HCT116 (cell line): ENCODE measurements around the gene SYNE2. TPM values are rescaled to one million over a fixed set of nuclear protein-coding genes. Genes with fewer than 3 reads are reported as not detected.

Source experiments
- ATAC-seq: fragments of 200-7000 bp; cut with Tn5 transposase; 2 replicates; pipeline ENCODE4 v1.9.1; 2020; ENCODE audit warnings: mild to moderate bottlenecking, moderate library complexity
- BruUV-seq: library from RNA; stranded (reverse); fragments of 400-500 nt; replicated peaks from 2 replicates; lab custom pipeline; 2021; lab: Mats Ljungman, UMichigan
- CTCF ChIA-PET: fragments of 300-600 bp; sonication (Branson Sonifier 250); formaldehyde crosslinking; loops from one replicate; lab custom pipeline; 2021; ENCODE audit warnings: antibody characterized with exemption; lab: Charles Lee
- POLR2A ChIA-PET: fragments of 300-600, 350-600 bp; sonication (Branson Sonifier 250); formaldehyde crosslinking; loops from one replicate; lab custom pipeline; 2021; ENCODE audit warnings: antibody characterized with exemption; lab: Charles Lee
- RAD21 ChIA-PET, 2 experiments: fragments of 300-600 bp; sonication (Branson Sonifier 250); formaldehyde crosslinking; loops; one replicate each; lab custom pipeline; 2023; ENCODE audit warnings: low total read pairs in 2 of 2; ENCODE audit not compliant: uncharacterized antibody in 2 of 2, unreplicated experiment in 2 of 2, low non-redundant PET in 1 of 2; lab: Charles Lee
- DNase-seq: peaks from one replicate; pipeline ENCODE4 v3.0.0-alpha.2; 2010; ENCODE audit warnings: low read depth, low spot score
- H2AFZ ChIP-seq: fragments of 200-600 bp; shearing (Covaris generic), sonication (generic); 2 replicates; pipeline ENCODE4 v1.6.1; 2017; ENCODE audit warnings: low read depth, mixed run types, mixed read lengths, antibody characterized with exemption, low read length; ENCODE audit not compliant: poor library complexity, severe bottlenecking
- H3K27ac ChIP-seq: 2 replicates; pipeline ENCODE4 v1.5.1; 2012; ENCODE audit warnings: low read depth, low read length
- H3K27me3 ChIP-seq: fragments of 200-600 bp; sonication (generic); 2 replicates; pipeline ENCODE4 v1.6.1; 2016; ENCODE audit warnings: mixed run types, low read length, mixed read lengths; ENCODE audit not compliant: insufficient read depth
- H3K36me3 ChIP-seq, 2 experiments: fragments of 200-500 bp in 1 of 2; fragments of 200-600 bp in 1 of 2; sonication (Bioruptor generic) in 1 of 2; sonication (generic) in 1 of 2; 2 replicates each; pipeline versions ENCODE4 v1.5.1 to v1.6.1; 2014 to 2016; ENCODE audit warnings: low read length in 2 of 2, inconsistent platforms in 1 of 2, mixed read lengths in 1 of 2, mixed run types in 1 of 2; ENCODE audit not compliant: insufficient read depth in 2 of 2, control insufficient read depth in 1 of 2
- H3K4me1 ChIP-seq, 2 experiments: fragments of 200-600 bp in 1 of 2; sonication (generic) in 1 of 2; 2 replicates each; pipeline versions ENCODE4 v1.5.1 to v1.6.1; 2012 to 2017; ENCODE audit warnings: low read length in 2 of 2, inconsistent platforms in 1 of 2, mild to moderate bottlenecking in 1 of 2, mixed read lengths in 1 of 2, mixed run types in 1 of 2, moderate library complexity in 1 of 2; ENCODE audit not compliant: insufficient read depth in 2 of 2, control insufficient read depth in 1 of 2
- H3K4me2 ChIP-seq: fragments of 200-600 bp; sonication (generic); 2 replicates; pipeline ENCODE4 v1.6.1; 2017; ENCODE audit warnings: mixed run types, low read length, mixed read lengths
- H3K4me3 ChIP-seq, 2 experiments: fragments of 200-600 bp in 1 of 2; sonication (generic) in 1 of 2; replicated peaks in 1 of 2; 2 replicates each; pipeline ENCODE4 v1.5.1; 2011 to 2016; ENCODE audit warnings: low read length in 2 of 2, control low read depth in 1 of 2, low read depth in 1 of 2, mild to moderate bottlenecking in 1 of 2, mixed read lengths in 1 of 2, mixed run types in 1 of 2
- H3K79me2 ChIP-seq: fragments of 200-600 bp; sonication (generic); 2 replicates; pipeline ENCODE4 v1.6.1; 2017; ENCODE audit warnings: mild to moderate bottlenecking, mixed run types, low read length, moderate library complexity, mixed read lengths; ENCODE audit not compliant: insufficient read depth
- H3K9ac ChIP-seq: fragments of 200-600 bp; sonication (generic); 2 replicates; pipeline ENCODE4 v1.6.1; 2016; ENCODE audit warnings: low read length, mixed read lengths
- H3K9me2 ChIP-seq: fragments of 200-600 bp; sonication (generic), shearing (Covaris generic); 2 replicates; pipeline ENCODE4 v1.6.1; 2017; ENCODE audit warnings: mixed run types, mild to moderate bottlenecking, moderate library complexity; ENCODE audit not compliant: insufficient read depth
- H3K9me3 ChIP-seq, 2 experiments: fragments of 200-500 bp in 1 of 2; fragments of 200-600 bp in 1 of 2; sonication (Bioruptor generic) in 1 of 2; sonication (generic) in 1 of 2; 2 replicates each; pipeline ENCODE4 v1.6.1; 2014 to 2017; ENCODE audit warnings: low read length in 2 of 2, mixed read lengths in 2 of 2, inconsistent platforms in 1 of 2, low read depth in 1 of 2, mild to moderate bottlenecking in 1 of 2, mixed run types in 1 of 2, moderate library complexity in 1 of 2; ENCODE audit not compliant: control insufficient read depth in 1 of 2, insufficient read depth in 1 of 2
- H4K20me1 ChIP-seq: fragments of 200-600 bp; sonication (generic), shearing (Covaris generic); 2 replicates; pipeline ENCODE4 v1.6.1; 2017; ENCODE audit warnings: mixed run types, mild to moderate bottlenecking, moderate library complexity; ENCODE audit not compliant: insufficient read depth
- ATF3 ChIP-seq: IDR thresholded peaks from 2 replicates; pipeline ENCODE4 v1.6.1; 2012
- CBX3 ChIP-seq: IDR thresholded peaks from 2 replicates; pipeline ENCODE4 v1.6.1; 2012; ENCODE audit warnings: low read depth
- CEBPB ChIP-seq: IDR thresholded peaks from 2 replicates; pipeline ENCODE4 v1.6.1; 2012; ENCODE audit warnings: low read depth
- CTCF ChIP-seq, 3 experiments: fragments of 200-600 bp in 1 of 3; sonication (generic) in 1 of 3; IDR thresholded peaks in 2 of 3; conservative IDR thresholded peaks in 1 of 3; 2 replicates each; pipeline ENCODE4 v1.5.1; 2012 to 2017; ENCODE audit warnings: low read depth in 2 of 3, low read length in 2 of 3, antibody characterized with exemption in 1 of 3, borderline replicate concordance in 1 of 3, control low read depth in 1 of 3, mild to moderate bottlenecking in 1 of 3, mixed read lengths in 1 of 3, mixed run types in 1 of 3, moderate library complexity in 1 of 3; ENCODE audit not compliant: insufficient read depth in 1 of 3
- EGR1 ChIP-seq: IDR thresholded peaks from 2 replicates; pipeline ENCODE4 v1.6.1; 2012; ENCODE audit warnings: low read depth
- ELF1 ChIP-seq: IDR thresholded peaks from 2 replicates; pipeline ENCODE4 v1.6.1; 2012; ENCODE audit warnings: low read depth, borderline replicate concordance
- EZH2phosphoT487 ChIP-seq: fragments of 200-600 bp; IDR thresholded peaks from 2 replicates; pipeline ENCODE4 v1.6.1; 2018; ENCODE audit warnings: antibody characterized with exemption, borderline replicate concordance
- FOSL1 ChIP-seq: IDR thresholded peaks from 2 replicates; pipeline ENCODE4 v1.6.1; 2012; ENCODE audit warnings: low read depth
- JUND ChIP-seq: IDR thresholded peaks from 2 replicates; pipeline ENCODE4 v1.6.1; 2012
- MAX ChIP-seq: IDR thresholded peaks from 2 replicates; pipeline ENCODE4 v1.6.1; 2012
- POLR2A ChIP-seq: IDR thresholded peaks from 2 replicates; pipeline ENCODE4 v1.7.0; 2011; ENCODE audit warnings: borderline replicate concordance; ENCODE audit not compliant: insufficient read depth, insufficient read length; ENCODE audit errors: extremely low read depth
- POLR2AphosphoS5 ChIP-seq: IDR thresholded peaks from 2 replicates; pipeline ENCODE4 v1.6.1; 2011; ENCODE audit warnings: mild to moderate bottlenecking, low read depth, low read length, moderate library complexity
- RAD21 ChIP-seq: IDR thresholded peaks from 2 replicates; pipeline ENCODE4 v1.6.1; 2012; ENCODE audit warnings: low read depth, mild to moderate bottlenecking
- REST ChIP-seq: IDR thresholded peaks from 2 replicates; pipeline ENCODE4 v1.6.1; 2012; ENCODE audit warnings: low read depth
- SRF ChIP-seq: IDR thresholded peaks from 2 replicates; pipeline ENCODE4 v1.6.1; 2012; ENCODE audit warnings: low read depth
- TCF7L2 ChIP-seq: IDR thresholded peaks from 2 replicates; pipeline ENCODE4 v1.7.0; 2011; ENCODE audit warnings: borderline replicate concordance, inconsistent platforms; ENCODE audit not compliant: insufficient read depth, insufficient read length; ENCODE audit errors: extremely low read depth
- ZFX ChIP-seq: fragments of 450-650 bp; IDR thresholded peaks from 2 replicates; pipeline ENCODE4 v1.6.1; 2017
- ZNF274 ChIP-seq: fragments of 200-500 bp; sonication (Bioruptor generic); IDR thresholded peaks from 2 replicates; pipeline ENCODE4 v1.6.1; 2014; ENCODE audit warnings: mild to moderate bottlenecking, low read depth, low read length, inconsistent platforms
- intact Hi-C: fragments of 100-400 bp; cut with micrococcal nuclease; formaldehyde crosslinking; loops from 2 replicates; pipeline ENCODE4 v1.10.0; 2022
- total RNA-seq: library from RNA; stranded (reverse); gene quantifications from one replicate; pipeline ENCODE4 v1.2.1, GENCODE V29; 2021; ENCODE audit not compliant: unreplicated experiment

The SYNE2 gene
- total RNA-seq, 1 experiment from 2014 or later: 28.8 TPM

GRCh38 chr14:64202716-64203115 lies 349.9 kb downstream of the SYNE2 start:
- Histone ChIP-seq H3K27me3 (no peaks in the 10 kb centered on the region), H3K27ac (no peak overlapping the region), H4K20me1 (no peaks in the 10 kb centered on the region), H2AFZ (no peak overlapping the region), H3K36me3 (no peaks in the 10 kb centered on the region; a peak in 1 of 4 replicates), H3K79me2 (no peaks in the 10 kb centered on the region), H3K4me1 (no peaks in the 10 kb centered on the region), H3K4me3 (no peak overlapping the region), H3K9ac (no peak overlapping the region), H3K9me3 (no peaks in the 10 kb centered on the region), H3K9me2 (no peaks in the 10 kb centered on the region), H3K4me2 (no peak overlapping the region)
- intact Hi-C loops: no loop called here
- DNase-seq (no peak), ATAC-seq (no peak)
- TF ChIP-seq POLR2AphosphoS5 (no peak), CTCF (IDR thresholded peaks at IDR 0.05 in 2 of 3, conservative IDR thresholded peaks at IDR 0.05 in 1 of 3; ENCODE audit: borderline replicate concordance in 1 of 3, insufficient read depth in 1 of 3, low read depth in 2 of 3, low read length in 2 of 3) (no peak), FOSL1 (no peak), EZH2phosphoT487 (no peak), TCF7L2 (no peak), CEBPB (no peak), ZFX (no peak), RAD21 (no peak), ZNF274 (no peak), CBX3 (no peak), SRF (no peak), MAX (no peak), REST (no peak), ELF1 (no peak), ATF3 (no peak), EGR1 (no peak), POLR2A (no peak), JUND (no peak)
- ChIA-PET POLR2A (no interaction called here), CTCF (no interaction called here), RAD21 (no interaction called here)
- BruUV-seq: no TSS peak
